Measurements from ENCODE around the gene PAM.

PAM gene

GRCh38 chr5:102800427-102800826, 45.3 kb downstream of the PAM start:
- Histone ChIP-seq H3K9me3 (replicated peaks in 1 of 11) (no peaks in the 10 kb centered on the region), H3K27me3 (no peaks in the 10 kb centered on the region), H3K4me2 (peak overlapping the region; percentile 16 to 62 (median 44); a peak in 15 of 22 replicates), H4K20me1 (peaks cover 0 to 25% (median 0%) of the 10 kb centered on the region in 11 experiments; a peak in 2 of 22 replicates), H3K4me1 (peaks cover 26 to 41% (median 33%) of the 10 kb centered on the region in 10 experiments), H3K9ac (no peak overlapping the region), H3K4me3 (no peak overlapping the region), H3K27ac (peak overlapping the region in 7 of 11 experiments; percentile 23 to 64 (median 52); a peak in 12 of 22 replicates), H3K36me3 (peaks cover 0 to 5% (median 0%) of the 10 kb centered on the region in 11 experiments; a peak in 4 of 22 replicates)
- TF ChIP-seq Cebpa-rat (IDR thresholded peaks at IDR 0.05): no peak

GRCh38 chr5:102801371-102801770, 46.3 kb downstream of the PAM start:
- peaks cover 0 to 11% (median 0%) of the 10 kb centered on the region in 11 experiments; a peak in 5 of 22 replicates for H3K36me3 ChIP-seq
- peak overlapping the region in 1 of 11 experiments; percentile 38; a peak in 2 of 22 replicates for H3K9ac ChIP-seq
- peaks cover 0 to 18% (median 0%) of the 10 kb centered on the region in 11 experiments; a peak in 2 of 22 replicates for H4K20me1 ChIP-seq
- H3K4me3 ChIP-seq: no peak overlapping the region
- no peaks in the 10 kb centered on the region for H3K9me3 ChIP-seq (replicated peaks in 1 of 11)
- TF ChIP-seq Cebpa-rat (IDR thresholded peaks at IDR 0.05): no peak
- H3K4me1 ChIP-seq: peaks cover 26 to 41% (median 33%) of the 10 kb centered on the region in 10 experiments
- peak overlapping the region in 9 of 11 experiments; percentile 16 to 64 (median 50); a peak in 14 of 22 replicates for H3K27ac ChIP-seq
- H3K4me2 ChIP-seq: peak overlapping the region; percentile 8 to 62 (median 43); a peak in 19 of 22 replicates
- no peaks in the 10 kb centered on the region for H3K27me3 ChIP-seq

GRCh38 chr5:102802708-102803458, 47.8 kb downstream of the PAM start:
- H3K9ac ChIP-seq: no peak overlapping the region
- peak overlapping the region in 9 of 11 experiments; percentile 4 to 42 (median 15); a peak in 8 of 22 replicates for H3K4me2 ChIP-seq
- peaks cover 26 to 41% (median 33%) of the 10 kb centered on the region in 10 experiments for H3K4me1 ChIP-seq
- H3K9me3 ChIP-seq (replicated peaks in 1 of 11): no peaks in the 10 kb centered on the region
- no peak overlapping the region for H3K4me3 ChIP-seq
- peak overlapping the region in 3 of 11 experiments; percentile 3 to 28 (median 19); a peak in 3 of 22 replicates for H3K27ac ChIP-seq
- H3K36me3 ChIP-seq: peaks cover 0 to 11% (median 0%) of the 10 kb centered on the region in 11 experiments; a peak in 5 of 22 replicates
- H4K20me1 ChIP-seq: peaks cover 0 to 24% (median 0%) of the 10 kb centered on the region in 11 experiments; a peak in 4 of 22 replicates
- no peaks in the 10 kb centered on the region for H3K27me3 ChIP-seq
- TF ChIP-seq Cebpa-rat (IDR thresholded peaks at IDR 0.05): no peak

- H3K4me1 ChIP-seq: peaks cover 0 to 4% (median 2%) of the 10 kb centered on the region in 10 experiments; a peak in 8 of 20 replicates
- no peaks in the 10 kb centered on the region for H3K9me3 ChIP-seq (replicated peaks in 1 of 11)
- no peak overlapping the region for H3K4me3 ChIP-seq
- TF ChIP-seq Cebpa-rat (IDR thresholded peaks at IDR 0.05): no peak
- H3K4me2 ChIP-seq: no peak overlapping the region
- H3K27ac ChIP-seq: no peak overlapping the region
- H4K20me1 ChIP-seq: peaks cover 0 to 22% (median 0%) of the 10 kb centered on the region in 11 experiments; a peak in 4 of 22 replicates
- H3K27me3 ChIP-seq: no peaks in the 10 kb centered on the region
- H3K36me3 ChIP-seq: peaks cover 0 to 11% (median 0%) of the 10 kb centered on the region in 11 experiments; a peak in 8 of 22 replicates
- no peak overlapping the region for H3K9ac ChIP-seq
Observed at GRCh38 chr5:102807878-102808502, 52.9 kb downstream of the PAM start.

- Histone ChIP-seq H3K4me1 (peaks cover 0 to 6% (median under 1%) of the 10 kb centered on the region in 10 experiments; a peak in 9 of 20 replicates), H3K9ac (no peak overlapping the region), H3K27me3 (no peaks in the 10 kb centered on the region), H3K9me3 (replicated peaks in 1 of 11) (no peaks in the 10 kb centered on the region), H4K20me1 (peaks cover 0 to 22% (median 0%) of the 10 kb centered on the region in 11 experiments; a peak in 4 of 22 replicates), H3K4me3 (no peak overlapping the region), H3K4me2 (no peak overlapping the region), H3K36me3 (peaks cover 0 to 11% (median 0%) of the 10 kb centered on the region in 11 experiments; a peak in 8 of 22 replicates), H3K27ac (no peak overlapping the region)
- TF ChIP-seq Cebpa-rat (IDR thresholded peaks at IDR 0.05): no peak
Observed at GRCh38 chr5:102809033-102809432, 53.9 kb downstream of the PAM start.

GRCh38 chr5:102811972-102812371, 56.9 kb downstream of the PAM start:
- Histone ChIP-seq H4K20me1 (peaks cover 0 to 12% (median 0%) of the 10 kb centered on the region in 11 experiments; a peak in 5 of 22 replicates), H3K27ac (no peak overlapping the region), H3K27me3 (no peaks in the 10 kb centered on the region), H3K4me3 (no peak overlapping the region), H3K9me3 (replicated peaks in 1 of 11) (no peaks in the 10 kb centered on the region), H3K36me3 (peaks cover 0 to 4% (median 0%) of the 10 kb centered on the region in 11 experiments; a peak in 4 of 22 replicates), H3K9ac (no peak overlapping the region), H3K4me1 (peaks cover 11 to 32% (median 21%) of the 10 kb centered on the region in 10 experiments), H3K4me2 (no peak overlapping the region)
- no peak for TF ChIP-seq Cebpa-rat (IDR thresholded peaks at IDR 0.05)

- Histone ChIP-seq H3K36me3 (peaks cover 0 to 4% (median 0%) of the 10 kb centered on the region in 11 experiments; a peak in 4 of 22 replicates), H4K20me1 (peaks cover 0 to 5% (median 0%) of the 10 kb centered on the region in 11 experiments; a peak in 4 of 22 replicates), H3K4me2 (peak overlapping the region in 2 of 11 experiments; percentile 3 to 11; a peak in 4 of 22 replicates), H3K4me1 (peaks cover 11 to 32% (median 21%) of the 10 kb centered on the region in 10 experiments), H3K27me3 (no peaks in the 10 kb centered on the region), H3K9ac (no peak overlapping the region), H3K9me3 (replicated peaks in 1 of 11) (no peaks in the 10 kb centered on the region), H3K27ac (no peak overlapping the region), H3K4me3 (no peak overlapping the region)
- TF ChIP-seq Cebpa-rat (IDR thresholded peaks at IDR 0.05): no peak
Observed at GRCh38 chr5:102813740-102814139, 58.6 kb downstream of the PAM start.

- no peak for TF ChIP-seq Cebpa-rat (IDR thresholded peaks at IDR 0.05)
- peak overlapping the region in 1 of 11 experiments; percentile 22; a peak in 1 of 22 replicates for H3K9ac ChIP-seq
- peak overlapping the region; percentile 37 to 76 (median 62) for H3K4me2 ChIP-seq
- no peak overlapping the region; a peak in 1 of 20 replicates for H3K4me3 ChIP-seq
- H3K27me3 ChIP-seq: no peaks in the 10 kb centered on the region
- peaks cover 0 to 5% (median 0%) of the 10 kb centered on the region in 11 experiments; a peak in 4 of 22 replicates for H4K20me1 ChIP-seq
- H3K27ac ChIP-seq: peak overlapping the region in 10 of 11 experiments; percentile 4 to 66 (median 46); a peak in 16 of 22 replicates
- peaks cover 0 to 4% (median 0%) of the 10 kb centered on the region in 11 experiments; a peak in 4 of 22 replicates for H3K36me3 ChIP-seq
- H3K4me1 ChIP-seq: peaks cover 11 to 32% (median 21%) of the 10 kb centered on the region in 10 experiments
- no peaks in the 10 kb centered on the region for H3K9me3 ChIP-seq (replicated peaks in 1 of 11)
Observed at GRCh38 chr5:102815084-102815483, 60.0 kb downstream of the PAM start.

All from BLaER1 treated with 17β-estradiol and CSF1 and Interleukin-3, amounts not matched to agents 10 nM and 100 nM (cell line).